SK-N-SH (cell line): ENCODE data around the gene GASK1B. TPM values are rescaled to one million over a fixed set of nuclear protein-coding genes. Genes with fewer than 3 reads are reported as not detected.

Experiments used
- CTCF ChIA-PET: fragments of 300-600, 350-600 bp; formaldehyde crosslinking; extraction: SDS; loops from one replicate; lab custom pipeline; 2021; lab: Yijun Ruan, JAX
- POLR2A ChIA-PET: fragments of 350-600 bp; sonication (Branson Sonifier 250); formaldehyde crosslinking; extraction: SDS; loops from one replicate; lab custom pipeline; 2020; ENCODE audit warnings: antibody characterized with exemption, inconsistent platforms; lab: Yijun Ruan, JAX
- DNase-seq: peaks from one replicate; pipeline ENCODE4 v3.0.0; 2012
- H2AFZ ChIP-seq: fragments of 200-600 bp; sonication (generic); 2 replicates; pipeline ENCODE4 v1.8.1; 2016; ENCODE audit warnings: antibody characterized with exemption, mild to moderate bottlenecking, low read depth
- H3F3A ChIP-seq: fragments of 200-600 bp; sonication (generic); replicated peaks from 2 replicates; pipeline ENCODE3; 2016; ENCODE audit warnings: antibody characterized with exemption, mild to moderate bottlenecking; ENCODE audit not compliant: insufficient read depth
- H3K27ac ChIP-seq, 2 experiments: fragments of 200-500 bp in 1 of 2; fragments of 200-600 bp in 1 of 2; sonication (Bioruptor generic) in 1 of 2; sonication (generic), shearing (Covaris generic) in 1 of 2; 2 replicates each; pipeline versions ENCODE4 v1.5.1 to v1.6.1; 2014 to 2016; ENCODE audit warnings: low read depth in 2 of 2, inconsistent platforms in 1 of 2, low read length in 1 of 2, mild to moderate bottlenecking in 1 of 2, mixed read lengths in 1 of 2
- H3K27me3 ChIP-seq: fragments of 200-600 bp; sonication (generic), shearing (Covaris generic); 2 replicates; pipeline ENCODE4 v1.6.1; 2016; ENCODE audit warnings: mixed run types; ENCODE audit not compliant: insufficient read depth
- H3K36me3 ChIP-seq, 2 experiments: fragments of 200-500 bp in 1 of 2; fragments of 200-600 bp in 1 of 2; sonication (Bioruptor generic) in 1 of 2; sonication (generic) in 1 of 2; replicated peaks in 1 of 2; 2 replicates each; pipeline versions ENCODE3 to v1.5.1; 2014 to 2016; ENCODE audit warnings: low read length in 1 of 2, mild to moderate bottlenecking in 1 of 2; ENCODE audit not compliant: insufficient read depth in 2 of 2, control insufficient read depth in 1 of 2
- H3K4me1 ChIP-seq, 2 experiments: fragments of 200-500 bp in 1 of 2; fragments of 200-600 bp in 1 of 2; sonication (Bioruptor generic) in 1 of 2; sonication (generic), shearing (Covaris generic) in 1 of 2; 2 replicates each; pipeline versions ENCODE4 v1.5.1 to v1.6.1; 2014 to 2016; ENCODE audit warnings: low read depth in 1 of 2, low read length in 1 of 2, mixed run types in 1 of 2; ENCODE audit not compliant: insufficient read depth in 2 of 2, control insufficient read depth in 1 of 2
- H3K4me2 ChIP-seq: fragments of 200-600 bp; sonication (generic), shearing (Covaris generic); 2 replicates; pipeline ENCODE4 v1.6.1; 2017; ENCODE audit warnings: mixed run types
- H3K4me3 ChIP-seq, 2 experiments: fragments of 200-500 bp in 1 of 2; fragments of 200-600 bp in 1 of 2; sonication (Bioruptor generic) in 1 of 2; sonication (generic), shearing (Covaris generic) in 1 of 2; 2 replicates each; pipeline versions ENCODE4 v1.5.1 to v1.8.1; 2014 to 2016; ENCODE audit warnings: low read depth in 2 of 2, inconsistent platforms in 1 of 2, low read length in 1 of 2, mild to moderate bottlenecking in 1 of 2, mixed read lengths in 1 of 2, moderate library complexity in 1 of 2
- H3K79me2 ChIP-seq: fragments of 200-600 bp; sonication (generic); 2 replicates; pipeline ENCODE4 v1.8.1; 2017; ENCODE audit warnings: mild to moderate bottlenecking; ENCODE audit not compliant: insufficient read depth
- H3K9ac ChIP-seq: fragments of 200-600 bp; sonication (generic); 2 replicates; pipeline ENCODE4 v1.6.1; 2017; ENCODE audit warnings: mixed run types
- H3K9me2 ChIP-seq: fragments of 200-600 bp; sonication (generic); 2 replicates; pipeline ENCODE4 v1.6.1; 2017; ENCODE audit warnings: mixed run types
- H3K9me3 ChIP-seq: fragments of 200-600 bp; sonication (generic); 2 replicates; pipeline ENCODE4 v1.6.1; 2017; ENCODE audit warnings: mixed run types, mild to moderate bottlenecking, moderate library complexity
- H4K20me1 ChIP-seq: fragments of 200-600 bp; sonication (generic); 2 replicates; pipeline ENCODE4 v1.6.1; 2017; ENCODE audit warnings: mild to moderate bottlenecking, mixed run types; ENCODE audit not compliant: insufficient read depth
- FOXM1 ChIP-seq: IDR thresholded peaks from 2 replicates; pipeline ENCODE4 v1.4.0; 2012; ENCODE audit warnings: low read depth, mild to moderate bottlenecking
- JUND ChIP-seq: IDR thresholded peaks from 2 replicates; pipeline ENCODE4 v1.4.0; 2012
- MEF2A ChIP-seq: IDR thresholded peaks from 2 replicates; pipeline ENCODE4 v1.4.0; 2012; ENCODE audit warnings: low read depth, borderline replicate concordance
- MXI1 ChIP-seq: IDR thresholded peaks from 2 replicates; pipeline ENCODE4 v1.6.1; 2012; ENCODE audit warnings: mild to moderate bottlenecking, low read depth, low read length, improper control_type of control experiment
- POLR2AphosphoS5 ChIP-seq: IDR thresholded peaks from 2 replicates; pipeline ENCODE4 v1.6.1; 2012; ENCODE audit warnings: low read depth, low read length
- RFX5 ChIP-seq: IDR thresholded peaks from 2 replicates; pipeline ENCODE4 v1.6.1; 2012; ENCODE audit warnings: mild to moderate bottlenecking, improper control_type of control experiment, low read length
- SIN3A ChIP-seq: IDR thresholded peaks from 2 replicates; pipeline ENCODE4 v1.6.1; 2012; ENCODE audit warnings: low read depth, mild to moderate bottlenecking, low read length, moderate library complexity, borderline replicate concordance
- SMC3 ChIP-seq: IDR thresholded peaks from 2 replicates; pipeline ENCODE4 v1.6.1; 2012; ENCODE audit warnings: low read depth, low read length, improper control_type of control experiment
- TEAD4 ChIP-seq: IDR thresholded peaks from 2 replicates; pipeline ENCODE4 v1.4.0; 2012; ENCODE audit warnings: mild to moderate bottlenecking, borderline replicate concordance; ENCODE audit not compliant: insufficient read depth
- WGBS: methylation state at CpG from one replicate; pipeline ENCODE4 v1.1.6; 2017; ENCODE audit warnings: low lambda C conversion rate; 5-methylcytosine and 5-hydroxymethylcytosine counted together
- polyA plus RNA-seq, 3 experiments: library from polyadenylated mRNA; depleted of rRNA; stranded (reverse); fragments of >200 nt; gene quantifications; 2 replicates each; pipeline ENCODE4 v1.2.3, GENCODE V29; 2012
- TF ChIP-seq, protein P1 (sequence below): IDR thresholded peaks from 2 replicates; pipeline ENCODE4; 2012
- TF ChIP-seq, protein P2 (sequence below): IDR thresholded peaks from 2 replicates; pipeline ENCODE4 v1.4.0; 2012; ENCODE audit warnings: low read depth, borderline replicate concordance
- TF ChIP-seq, protein P3 (sequence below): IDR thresholded peaks from 2 replicates; pipeline ENCODE4 v1.4.0; 2012; ENCODE audit warnings: low read depth
- TF ChIP-seq, protein P4 (sequence below): IDR thresholded peaks from 2 replicates; pipeline ENCODE4 v1.4.0; 2012; ENCODE audit warnings: low read depth, borderline replicate concordance

The GASK1B gene
- polyA plus RNA-seq, 1 of the 3 experiments (the other 2 are of a cell fraction), result 3.7 TPM

DNA sequence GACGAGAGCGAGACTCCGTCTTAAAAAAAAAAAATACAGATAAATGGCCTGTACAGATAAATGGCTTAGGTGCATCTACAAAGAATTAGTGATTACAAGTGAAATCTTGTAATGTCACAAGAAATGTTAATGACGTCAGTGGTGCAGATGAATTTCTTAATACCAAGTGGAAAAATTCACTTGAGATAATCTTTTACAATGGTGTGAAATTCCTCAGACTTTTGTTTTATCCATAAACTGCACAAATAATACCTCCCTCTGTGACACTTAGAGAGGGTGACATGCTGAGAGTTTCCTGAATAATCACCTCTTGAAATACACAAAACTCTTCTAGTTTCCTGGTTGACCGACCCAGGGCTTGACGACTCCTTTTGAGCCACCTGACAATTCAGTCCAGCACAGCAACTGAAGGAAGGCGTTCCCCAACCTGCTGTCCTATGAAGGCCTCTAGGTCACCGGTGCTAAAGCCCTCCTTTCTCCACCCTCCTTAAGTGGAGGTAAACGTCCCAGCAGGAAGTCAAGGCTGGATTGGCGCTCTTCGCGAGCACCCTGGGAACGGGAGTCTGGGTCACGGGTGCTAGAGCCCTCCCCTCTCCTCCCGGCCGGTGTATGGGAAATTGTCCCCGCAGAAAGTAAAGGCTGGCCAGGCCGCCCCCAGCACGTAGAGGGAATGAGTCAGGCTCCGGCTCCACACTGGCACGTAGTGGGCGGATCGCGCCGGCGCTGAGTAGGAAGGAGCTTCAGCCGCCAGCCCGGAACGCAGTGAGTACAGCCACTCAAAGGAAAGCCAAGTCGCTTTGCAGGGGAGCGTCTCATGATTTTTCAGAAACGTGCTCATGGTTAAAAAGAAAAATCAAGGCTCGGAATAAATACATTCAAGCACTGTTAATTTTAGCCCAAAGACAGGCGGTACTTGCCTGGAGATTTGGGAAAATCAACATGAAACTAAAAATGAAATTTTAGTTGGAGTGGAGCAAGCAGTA is 37.3 kb upstream of the GASK1B start, which contains the start of gene TMEM144 (continued):
- TF ChIP-seq, protein P1, sequence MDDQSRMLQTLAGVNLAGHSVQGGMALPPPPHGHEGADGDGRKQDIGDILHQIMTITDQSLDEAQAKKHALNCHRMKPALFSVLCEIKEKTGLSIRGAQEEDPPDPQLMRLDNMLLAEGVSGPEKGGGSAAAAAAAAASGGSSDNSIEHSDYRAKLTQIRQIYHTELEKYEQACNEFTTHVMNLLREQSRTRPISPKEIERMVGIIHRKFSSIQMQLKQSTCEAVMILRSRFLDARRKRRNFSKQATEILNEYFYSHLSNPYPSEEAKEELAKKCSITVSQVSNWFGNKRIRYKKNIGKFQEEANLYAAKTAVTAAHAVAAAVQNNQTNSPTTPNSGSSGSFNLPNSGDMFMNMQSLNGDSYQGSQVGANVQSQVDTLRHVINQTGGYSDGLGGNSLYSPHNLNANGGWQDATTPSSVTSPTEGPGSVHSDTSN, result no peak
- TF ChIP-seq, protein P2, sequence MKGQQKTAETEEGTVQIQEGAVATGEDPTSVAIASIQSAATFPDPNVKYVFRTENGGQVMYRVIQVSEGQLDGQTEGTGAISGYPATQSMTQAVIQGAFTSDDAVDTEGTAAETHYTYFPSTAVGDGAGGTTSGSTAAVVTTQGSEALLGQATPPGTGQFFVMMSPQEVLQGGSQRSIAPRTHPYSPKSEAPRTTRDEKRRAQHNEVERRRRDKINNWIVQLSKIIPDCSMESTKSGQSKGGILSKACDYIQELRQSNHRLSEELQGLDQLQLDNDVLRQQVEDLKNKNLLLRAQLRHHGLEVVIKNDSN, result no peak
- no peak for TF ChIP-seq SIN3A
- no peak for TF ChIP-seq SMC3

DNA sequence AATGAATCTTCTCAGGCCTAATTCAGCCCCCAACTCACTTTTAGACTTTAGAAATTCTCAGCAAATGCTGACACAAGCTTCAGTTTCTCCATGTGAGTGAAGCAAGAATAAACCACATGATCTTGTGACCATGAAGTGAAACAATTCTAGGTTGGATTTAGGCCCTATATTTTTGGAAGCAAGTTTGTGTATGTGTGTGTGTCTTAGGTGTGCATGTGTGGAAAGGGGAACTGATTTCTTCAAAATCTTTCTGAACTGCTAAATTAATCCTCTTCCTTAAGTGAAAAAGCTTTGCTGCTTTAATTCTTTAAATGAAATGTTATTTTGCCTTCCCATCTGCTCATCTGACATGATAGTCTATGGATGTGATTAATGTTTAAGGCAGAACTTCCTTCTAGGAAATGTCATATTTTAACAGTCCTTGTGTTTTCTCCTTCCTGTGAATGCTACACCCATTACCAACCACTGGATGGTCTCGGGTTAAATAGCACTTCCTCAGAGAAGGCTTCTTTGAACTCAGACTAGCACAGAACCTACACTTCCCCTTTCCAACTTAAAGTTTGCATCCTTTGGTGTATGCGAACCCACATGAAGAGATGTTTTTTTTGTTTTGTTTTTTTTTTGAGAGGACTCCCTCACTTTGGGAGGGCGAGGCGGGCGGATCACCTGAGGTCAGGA is 36.3 kb upstream of the GASK1B start:
- H3K4me2 ChIP-seq, result no peak overlapping the region
- no peaks in the 10 kb centered on the region for H3K9me2 ChIP-seq
- H3K27me3 ChIP-seq, result no peaks in the 10 kb centered on the region
- no peaks in the 10 kb centered on the region for H3K4me1 ChIP-seq
- TF ChIP-seq, protein P2, result no peak
- no peak for TF ChIP-seq MXI1
- TF ChIP-seq TEAD4, result no peak
- no peak for TF ChIP-seq FOXM1
- TF ChIP-seq, protein P3, sequence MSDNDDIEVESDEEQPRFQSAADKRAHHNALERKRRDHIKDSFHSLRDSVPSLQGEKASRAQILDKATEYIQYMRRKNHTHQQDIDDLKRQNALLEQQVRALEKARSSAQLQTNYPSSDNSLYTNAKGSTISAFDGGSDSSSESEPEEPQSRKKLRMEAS, result no peak
- TF ChIP-seq RFX5, result no peak
- no peak for TF ChIP-seq POLR2AphosphoS5
- no peak for TF ChIP-seq JUND
- TF ChIP-seq, protein P4, sequence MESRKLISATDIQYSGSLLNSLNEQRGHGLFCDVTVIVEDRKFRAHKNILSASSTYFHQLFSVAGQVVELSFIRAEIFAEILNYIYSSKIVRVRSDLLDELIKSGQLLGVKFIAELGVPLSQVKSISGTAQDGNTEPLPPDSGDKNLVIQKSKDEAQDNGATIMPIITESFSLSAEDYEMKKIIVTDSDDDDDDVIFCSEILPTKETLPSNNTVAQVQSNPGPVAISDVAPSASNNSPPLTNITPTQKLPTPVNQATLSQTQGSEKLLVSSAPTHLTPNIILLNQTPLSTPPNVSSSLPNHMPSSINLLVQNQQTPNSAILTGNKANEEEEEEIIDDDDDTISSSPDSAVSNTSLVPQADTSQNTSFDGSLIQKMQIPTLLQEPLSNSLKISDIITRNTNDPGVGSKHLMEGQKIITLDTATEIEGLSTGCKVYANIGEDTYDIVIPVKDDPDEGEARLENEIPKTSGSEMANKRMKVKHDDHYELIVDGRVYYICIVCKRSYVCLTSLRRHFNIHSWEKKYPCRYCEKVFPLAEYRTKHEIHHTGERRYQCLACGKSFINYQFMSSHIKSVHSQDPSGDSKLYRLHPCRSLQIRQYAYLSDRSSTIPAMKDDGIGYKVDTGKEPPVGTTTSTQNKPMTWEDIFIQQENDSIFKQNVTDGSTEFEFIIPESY, result no peak
- TF ChIP-seq MEF2A, result no peak
- TF ChIP-seq, all 33 proteins: peak for 0
- H2AFZ ChIP-seq, result no peak overlapping the region
- 78% methylated on average over 5 of the region's 5 CpGs for WGBS
- CTCF ChIA-PET, result interaction anchor here (2.3 kb wide), 1 partner anchor 16 kb away, joined by 7 read pairs; no protein-coding TSS in a partner anchor
- POLR2A ChIA-PET, result no interaction called here
- no peaks in the 10 kb centered on the region for H3F3A ChIP-seq
- H3K36me3 ChIP-seq, result no peaks in the 10 kb centered on the region
- H3K27ac ChIP-seq, result no peak overlapping the region
- H4K20me1 ChIP-seq, result no peaks in the 10 kb centered on the region
- no peaks in the 10 kb centered on the region for H3K79me2 ChIP-seq
- H3K9ac ChIP-seq, result no peak overlapping the region
- no peak overlapping the region for H3K4me3 ChIP-seq
- H3K9me3 ChIP-seq, result no peaks in the 10 kb centered on the region
- DNase-seq, result no peak
